OCI-LY3 (cell line): Measurements from ENCODE around the gene UAP1.

Experiments
- H2AFZ ChIP-seq: fragments of 200-600, 300-600 bp; shearing (Covaris generic); 2 replicates; pipeline ENCODE4 v1.6.0; 2014; ENCODE audit warnings: antibody characterized with exemption, low read depth, low read length
- H3K27ac ChIP-seq: fragments of 200-600, 300-600 bp; sonication (generic); 2 replicates; pipeline ENCODE4 v1.5.1; 2014; ENCODE audit warnings: mild to moderate bottlenecking, low read length, moderate library complexity, mixed read lengths
- H3K27me3 ChIP-seq: fragments of 200-600, 300-600 bp; sonication (generic); 2 replicates; pipeline ENCODE4 v1.6.1; 2014; ENCODE audit warnings: low read depth, low read length, mixed read lengths
- H3K36me3 ChIP-seq: fragments of 200-600, 300-600 bp; sonication (generic); replicated peaks from 2 replicates; pipeline ENCODE3; 2014; ENCODE audit warnings: low read depth, low read length, mixed read lengths
- H3K4me1 ChIP-seq: fragments of 300-600, 200-600 bp; sonication (generic); 2 replicates; pipeline ENCODE4 v1.6.1; 2014; ENCODE audit warnings: low read length, mixed read lengths
- H3K4me2 ChIP-seq: fragments of 200-600, 300-600 bp; sonication (generic); 2 replicates; pipeline ENCODE4 v1.6.1; 2014; ENCODE audit warnings: low read length, mixed read lengths
- H3K4me3 ChIP-seq: fragments of 300-600, 200-600 bp; sonication (generic); 2 replicates; pipeline ENCODE4 v1.5.1; 2014; ENCODE audit warnings: antibody characterized with exemption, mild to moderate bottlenecking, low read length, moderate library complexity
- H3K79me2 ChIP-seq: fragments of 300-600, 200-600 bp; shearing (Covaris generic); 2 replicates; pipeline ENCODE4 v1.6.1; 2014; ENCODE audit warnings: mild to moderate bottlenecking, low read length, mixed read lengths
- H3K9ac ChIP-seq: fragments of 300-600, 200-600 bp; shearing (Covaris generic); 2 replicates; pipeline ENCODE4 v1.6.0; 2014; ENCODE audit warnings: mild to moderate bottlenecking, low read length, moderate library complexity
- H3K9me3 ChIP-seq: fragments of 200-600, 300-600 bp; shearing (Covaris generic); 2 replicates; pipeline ENCODE4 v1.6.1; 2014; ENCODE audit warnings: low read length, mixed read lengths; ENCODE audit not compliant: insufficient read depth
- H4K20me1 ChIP-seq: fragments of 200-600, 300-600 bp; sonication (generic); 2 replicates; pipeline ENCODE4 v1.6.1; 2016; ENCODE audit warnings: low read length, mixed read lengths; ENCODE audit not compliant: insufficient read depth
- EZH2phosphoT487 ChIP-seq: fragments of 200-600 bp; shearing (Covaris generic); IDR thresholded peaks from 2 replicates; pipeline ENCODE4 v1.6.1; 2018; ENCODE audit warnings: antibody characterized with exemption, mixed run types, low read depth
- TF ChIP-seq, protein P1 (sequence below): fragments of 200-600, 300-600 bp; sonication (generic); IDR thresholded peaks from 2 replicates; pipeline ENCODE4 v1.5.1; 2014; ENCODE audit warnings: antibody characterized with exemption, low read length, low read depth

UAP1 gene

DNA sequence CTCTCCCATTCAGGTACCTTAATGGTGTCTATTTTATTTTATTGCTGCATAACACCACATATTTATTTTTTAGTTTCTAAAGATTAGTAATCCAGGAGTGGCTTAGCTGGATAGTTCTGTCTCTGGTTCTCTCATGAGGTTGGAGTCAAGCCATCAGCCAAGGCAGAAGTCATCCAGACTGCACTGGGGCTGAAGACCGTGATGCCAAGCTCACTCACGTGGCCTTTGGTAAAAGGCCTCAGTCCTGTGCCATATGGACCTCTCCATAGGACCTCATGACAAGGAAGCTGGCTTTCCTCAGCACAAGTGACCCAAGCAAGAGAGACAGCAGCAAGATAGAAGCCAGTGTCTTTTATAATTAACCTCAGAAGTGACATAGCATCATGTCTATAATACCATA lies 47.8 kb downstream of the UAP1 start:
- H3K79me2 ChIP-seq, result no peaks in the 10 kb centered on the region
- H3K4me1 ChIP-seq, result peaks cover 7% of the 10 kb centered on the region; the same call in 1 of the 2 replicates
- H3K9ac ChIP-seq, result no peak overlapping the region
- H2AFZ ChIP-seq, result no peak overlapping the region
- no peak overlapping the region for H3K4me2 ChIP-seq
- no peaks in the 10 kb centered on the region for H3K36me3 ChIP-seq
- H3K4me3 ChIP-seq, result no peak overlapping the region
- no peaks in the 10 kb centered on the region for H4K20me1 ChIP-seq
- TF ChIP-seq EZH2phosphoT487, result no peak
- TF ChIP-seq, protein P1, sequence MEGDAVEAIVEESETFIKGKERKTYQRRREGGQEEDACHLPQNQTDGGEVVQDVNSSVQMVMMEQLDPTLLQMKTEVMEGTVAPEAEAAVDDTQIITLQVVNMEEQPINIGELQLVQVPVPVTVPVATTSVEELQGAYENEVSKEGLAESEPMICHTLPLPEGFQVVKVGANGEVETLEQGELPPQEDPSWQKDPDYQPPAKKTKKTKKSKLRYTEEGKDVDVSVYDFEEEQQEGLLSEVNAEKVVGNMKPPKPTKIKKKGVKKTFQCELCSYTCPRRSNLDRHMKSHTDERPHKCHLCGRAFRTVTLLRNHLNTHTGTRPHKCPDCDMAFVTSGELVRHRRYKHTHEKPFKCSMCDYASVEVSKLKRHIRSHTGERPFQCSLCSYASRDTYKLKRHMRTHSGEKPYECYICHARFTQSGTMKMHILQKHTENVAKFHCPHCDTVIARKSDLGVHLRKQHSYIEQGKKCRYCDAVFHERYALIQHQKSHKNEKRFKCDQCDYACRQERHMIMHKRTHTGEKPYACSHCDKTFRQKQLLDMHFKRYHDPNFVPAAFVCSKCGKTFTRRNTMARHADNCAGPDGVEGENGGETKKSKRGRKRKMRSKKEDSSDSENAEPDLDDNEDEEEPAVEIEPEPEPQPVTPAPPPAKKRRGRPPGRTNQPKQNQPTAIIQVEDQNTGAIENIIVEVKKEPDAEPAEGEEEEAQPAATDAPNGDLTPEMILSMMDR, result no peak
- no peaks in the 10 kb centered on the region for H3K27me3 ChIP-seq
- H3K27ac ChIP-seq, result no peak overlapping the region
- no peaks in the 10 kb centered on the region for H3K9me3 ChIP-seq

- Histone ChIP-seq H3K4me2 (no peak overlapping the region), H3K27me3 (no peaks in the 10 kb centered on the region), H3K4me3 (no peak overlapping the region), H3K79me2 (no peaks in the 10 kb centered on the region), H3K9me3 (no peaks in the 10 kb centered on the region; the same call in 1 of the 2 replicates), H3K9ac (no peak overlapping the region), H3K27ac (no peak overlapping the region), H3K4me1 (peaks cover 7% of the 10 kb centered on the region; the same call in 1 of the 2 replicates), H2AFZ (no peak overlapping the region), H3K36me3 (peaks cover 7% of the 10 kb centered on the region), H4K20me1 (no peaks in the 10 kb centered on the region)
- TF ChIP-seq EZH2phosphoT487, result no peak
- TF ChIP-seq, protein P1, result no peak
These were observed 51.3 kb downstream of the UAP1 start for GRCh38 chr1:162612606-162613400.

- Histone ChIP-seq H4K20me1 (no peaks in the 10 kb centered on the region), H3K36me3 (peaks cover 7% of the 10 kb centered on the region), H3K27me3 (no peaks in the 10 kb centered on the region), H2AFZ (no peak overlapping the region), H3K9ac (no peak overlapping the region), H3K79me2 (no peaks in the 10 kb centered on the region), H3K4me1 (peaks cover 7% of the 10 kb centered on the region; the same call in 1 of the 2 replicates), H3K4me3 (no peak overlapping the region), H3K4me2 (no peak overlapping the region), H3K9me3 (no peaks in the 10 kb centered on the region; the same call in 1 of the 2 replicates), H3K27ac (no peak overlapping the region)
- no peak for TF ChIP-seq EZH2phosphoT487
- TF ChIP-seq, protein P1, result no peak
These were observed 55.3 kb downstream of the UAP1 start for GRCh38 chr1:162616848-162617247.

DNA sequence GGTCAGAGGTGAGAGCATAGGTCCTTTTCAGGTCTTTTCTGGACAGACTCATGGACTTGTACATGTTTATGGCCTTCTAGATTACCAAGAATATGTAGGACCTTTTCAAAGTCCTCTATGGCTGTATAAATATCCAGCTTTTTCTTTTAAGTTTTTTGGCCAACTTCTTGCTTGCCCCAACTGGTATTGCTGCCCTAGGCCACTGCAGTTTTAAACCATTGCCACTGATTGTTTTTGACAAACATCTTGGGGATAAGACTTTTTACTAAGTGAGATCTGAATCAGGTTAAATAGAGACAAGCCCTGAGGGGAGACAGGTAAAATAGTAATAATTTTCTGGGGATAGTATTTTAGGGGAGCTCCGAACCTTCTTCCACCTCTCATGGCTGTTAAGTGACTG lies 56.0 kb downstream of the UAP1 start:
- Histone ChIP-seq H3K9ac (no peak overlapping the region), H3K4me1 (peaks cover 7% of the 10 kb centered on the region; the same call in 1 of the 2 replicates), H3K27me3 (no peaks in the 10 kb centered on the region), H3K27ac (no peak overlapping the region), H4K20me1 (no peaks in the 10 kb centered on the region), H3K4me2 (no peak overlapping the region), H3K79me2 (no peaks in the 10 kb centered on the region), H3K9me3 (no peaks in the 10 kb centered on the region; the same call in 1 of the 2 replicates), H3K4me3 (no peak overlapping the region), H2AFZ (no peak overlapping the region), H3K36me3 (peaks cover 7% of the 10 kb centered on the region)
- TF ChIP-seq, protein P1, result no peak
- TF ChIP-seq EZH2phosphoT487, result no peak
